GM12878 (cell line): ENCODE measurements around the gene GTF2IRD1. TPM values are rescaled to one million over a fixed set of nuclear protein-coding genes. Genes with fewer than 3 reads are reported as not detected.
"Not testable (repeated sequence)": the region's sequence is repeated elsewhere in the genome, so short reads cannot be mapped to it uniquely, and the experiment has no call there.

ENCODE experiments used
- ATAC-seq: fragments of 200-7000 bp; cut with Tn5 transposase; 3 replicates; pipeline ENCODE4 v1.9.1; 2020; ENCODE audit warnings: mild to moderate bottlenecking, moderate library complexity
- BruUV-seq: library from RNA; stranded (reverse); fragments of 400-500 nt; replicated peaks from 2 replicates; lab custom pipeline; 2021; lab: Mats Ljungman, UMichigan
- CTCF ChIA-PET: fragments of 300-600 bp; sonication (Branson Sonifier 250); formaldehyde crosslinking; extraction: SDS; loops from one replicate; lab custom pipeline; 2021; ENCODE audit warnings: inconsistent platforms; lab: Yijun Ruan, JAX
- POLR2A ChIA-PET: fragments of 350-600 bp; formaldehyde crosslinking; extraction: SDS; loops from one replicate; lab custom pipeline; 2021; ENCODE audit warnings: inconsistent platforms; lab: Charles Lee
- RAD21 ChIA-PET: fragments of 300-600 bp; sonication (Branson Sonifier 250); formaldehyde crosslinking; loops from one replicate; lab custom pipeline; 2023; ENCODE audit warnings: antibody characterized with exemption; ENCODE audit not compliant: unreplicated experiment; lab: Charles Lee
- SMC1A ChIA-PET: fragments of 300-600 bp; sonication (Branson Sonifier 250); formaldehyde crosslinking; loops from one replicate; lab custom pipeline; 2023; ENCODE audit not compliant: unreplicated experiment, uncharacterized antibody; lab: Charles Lee
- DNase-seq: peaks from one replicate; pipeline ENCODE4 v3.0.0-alpha.2; 2011; ENCODE audit warnings: low read depth, low spot score
- FAIRE-seq: peaks from 3 replicates; lab custom pipeline; 2011; peaks lifted over from hg19 to GRCh38; lab: Jason Lieb, UNC
- H2AFZ ChIP-seq: 2 replicates; pipeline ENCODE4 v1.6.0; 2011; ENCODE audit warnings: low read depth, low read length, control low read depth; ENCODE audit not compliant: control insufficient read depth
- H3K27ac ChIP-seq: 2 replicates; pipeline ENCODE4 v1.5.1; 2011; ENCODE audit warnings: control low read depth; ENCODE audit not compliant: control insufficient read depth, insufficient read depth
- H3K27me3 ChIP-seq, 2 experiments: replicated peaks in 1 of 2; 2 replicates each; pipeline versions ENCODE4 v1.6.0 to v1.6.1; 2011; ENCODE audit warnings: low read length in 1 of 2; ENCODE audit not compliant: control insufficient read depth in 2 of 2, insufficient read depth in 2 of 2
- H3K36me3 ChIP-seq, 2 experiments: 2 replicates each; pipeline ENCODE4 v1.5.1; 2011; ENCODE audit warnings: low read length in 1 of 2; ENCODE audit not compliant: control insufficient read depth in 2 of 2, insufficient read depth in 2 of 2
- H3K4me1 ChIP-seq: 2 replicates; pipeline ENCODE4 v1.6.1; 2011; ENCODE audit warnings: mild to moderate bottlenecking, low read length, moderate library complexity, mixed read lengths; ENCODE audit not compliant: control insufficient read depth, insufficient read depth
- H3K4me2 ChIP-seq: 2 replicates; pipeline ENCODE4 v1.6.0; 2011; ENCODE audit warnings: control low read depth; ENCODE audit not compliant: control insufficient read depth, insufficient read depth
- H3K4me3 ChIP-seq: fragments of 200-600 bp; sonication (generic); 2 replicates; pipeline ENCODE4 v1.5.1; 2016
- H3K79me2 ChIP-seq: 2 replicates; pipeline ENCODE4 v1.6.0; 2011; ENCODE audit warnings: low read length; ENCODE audit not compliant: control insufficient read depth, insufficient read depth
- H3K9ac ChIP-seq: 2 replicates; pipeline ENCODE4 v1.8.0; 2011; ENCODE audit warnings: low read length, control low read depth, mixed read lengths; ENCODE audit not compliant: control insufficient read depth, insufficient read depth
- H3K9me3 ChIP-seq: replicated peaks from 3 replicates; pipeline ENCODE4 v1.5.1; 2011; ENCODE audit warnings: mild to moderate bottlenecking, low read length; ENCODE audit not compliant: control insufficient read depth, insufficient read depth
- H4K20me1 ChIP-seq: 2 replicates; pipeline ENCODE4 v1.6.0; 2011; ENCODE audit not compliant: control insufficient read depth, insufficient read depth
- ATF7 ChIP-seq: fragments of 450-650 bp; IDR thresholded peaks from 2 replicates; pipeline ENCODE4 v1.6.1; 2016; ENCODE audit warnings: low read depth, mild to moderate bottlenecking
- BACH1 ChIP-seq: fragments of 450-650 bp; IDR thresholded peaks from 2 replicates; pipeline ENCODE4 v1.6.1; 2017; ENCODE audit warnings: mild to moderate bottlenecking, borderline replicate concordance
- BCL3 ChIP-seq: IDR thresholded peaks from 2 replicates; pipeline ENCODE4 v1.6.1; 2011; ENCODE audit warnings: borderline replicate concordance, low read depth, mild to moderate bottlenecking, moderate library complexity, low read length; ENCODE audit not compliant: insufficient read depth, poor library complexity, severe bottlenecking
- EGR1 ChIP-seq, 2 experiments: IDR thresholded peaks; 1 replicate in 1 of 2; 2 replicates in 1 of 2; pipeline ENCODE4 v1.6.1; 2011 to 2012; ENCODE audit warnings: low read depth in 2 of 2, low read length in 2 of 2, borderline replicate concordance in 1 of 2, mild to moderate bottlenecking in 1 of 2, moderate library complexity in 1 of 2
- IKZF1 ChIP-seq: fragments of 450-650 bp; conservative IDR thresholded peaks from 2 replicates; pipeline ENCODE4 v1.6.1; 2017; ENCODE audit warnings: antibody characterized with exemption, mild to moderate bottlenecking
- MEF2A ChIP-seq: IDR thresholded peaks from 2 replicates; pipeline ENCODE4 v1.6.1; 2011; ENCODE audit warnings: low read depth, mild to moderate bottlenecking, low read length, moderate library complexity; ENCODE audit not compliant: insufficient read depth
- MTA2 ChIP-seq: fragments of 450-650 bp; IDR thresholded peaks from 2 replicates; pipeline ENCODE4 v1.6.1; 2016; ENCODE audit warnings: low read depth, mild to moderate bottlenecking, moderate library complexity
- POLR2A ChIP-seq: IDR thresholded peaks from 2 replicates; pipeline ENCODE4 v1.6.1; 2011; ENCODE audit warnings: low read depth, mild to moderate bottlenecking, low read length
- POLR2AphosphoS5 ChIP-seq: IDR thresholded peaks from 2 replicates; pipeline ENCODE4 v1.6.1; 2011; ENCODE audit warnings: mild to moderate bottlenecking, low read length, inconsistent platforms
- POU2F2 ChIP-seq: IDR thresholded peaks from 3 replicates; pipeline ENCODE4 v1.6.1; 2011; ENCODE audit warnings: low read depth, mild to moderate bottlenecking, low read length, borderline replicate concordance
- RELB ChIP-seq: fragments of 450-650 bp; IDR thresholded peaks from 2 replicates; pipeline ENCODE4 v1.6.1; 2017; ENCODE audit warnings: low read depth, mild to moderate bottlenecking, moderate library complexity
- RUNX3 ChIP-seq: IDR thresholded peaks from 2 replicates; pipeline ENCODE4 v1.6.1; 2012; ENCODE audit warnings: low read length, inconsistent platforms
- SMARCA5 ChIP-seq: fragments of 450-650 bp; IDR thresholded peaks from 2 replicates; pipeline ENCODE4 v1.6.1; 2017; ENCODE audit warnings: mild to moderate bottlenecking
- ZBED1 ChIP-seq: IDR thresholded peaks from 2 replicates; pipeline ENCODE4 v1.6.1; 2016; ENCODE audit warnings: borderline replicate concordance
- ZNF24 ChIP-seq: fragments of 450-650 bp; IDR thresholded peaks from 2 replicates; pipeline ENCODE4 v1.6.1; 2017; ENCODE audit warnings: antibody characterized with exemption, mild to moderate bottlenecking
- WGBS: methylation state at CpG from one replicate; pipeline ENCODE4 v1.1.6; 2016; ENCODE audit warnings: low lambda C conversion rate; ENCODE audit not compliant: insufficient replicate concordance, insufficient coverage; ENCODE audit errors: missing lambda C conversion rate; 5-methylcytosine and 5-hydroxymethylcytosine counted together
- in situ Hi-C: fragments of 300-500 bp; cut with MboI; formaldehyde crosslinking; loops from 9 replicates; pipeline ENCODE4 v1.14.3; 2018; ENCODE audit warnings: mixed read lengths
- intact Hi-C: fragments of 100-400 bp; cut with micrococcal nuclease; formaldehyde crosslinking; loops from one replicate; pipeline ENCODE4 v1.14.2; 2022; ENCODE audit not compliant: unreplicated experiment
- polyA plus RNA-seq, 11 experiments: library from polyadenylated mRNA; depleted of rRNA in 4 of 11; unstranded in 6 of 11; stranded (reverse) in 5 of 11; fragments of >200 nt; fragmentation: Nextera tagmentation in 4 of 11; fragmentation: Illumina TruSeq in 1 of 11; extraction: Ambion mirVana in 4 of 11; extraction: Trizol in 1 of 11; gene quantifications; 1 replicate in 1 of 11; 2 replicates in 10 of 11; pipeline versions ENCODE4 v1.2.1 to v1.2.3, GENCODE V29; 2011 to 2016; ENCODE audit warnings: inconsistent platforms in 2 of 11, missing spikeins in 2 of 11, low read depth in 1 of 11
- total RNA-seq, 4 experiments: library from RNA; depleted of rRNA in 3 of 4; stranded (reverse); fragments of >200 nt in 3 of 4; fragmentation: Illumina TruSeq in 1 of 4; extraction: Trizol in 1 of 4; gene quantifications; 2 replicates each; pipeline versions ENCODE4 v1.2.1 to v1.2.3, GENCODE V29; 2013 to 2021

GTF2IRD1 gene
- total and polyA plus RNA-seq, 10 of the 15 experiments (the other 5 are each of a cell fraction or from before 2014, with no cell fraction given) = 0.48 to 3.0 (median 1.3) TPM

- SMC1A ChIA-PET = no interaction called here
- Histone ChIP-seq H3K36me3 (no peaks in the 10 kb centered on the region), H3K79me2 (no peaks in the 10 kb centered on the region)
- in situ Hi-C loops = no loop called here
- peak; percentile 78 for TF ChIP-seq ZNF24
- TF ChIP-seq POU2F2 = no peak
- TF ChIP-seq, all 136 proteins: peak for 1
- Histone ChIP-seq H3K9me3 (no peaks in the 10 kb centered on the region), H3K9ac (no peak overlapping the region), H3K4me3 (no peak overlapping the region), H3K4me2 (no peak overlapping the region), H3K4me1 (peaks cover 3% of the 10 kb centered on the region), H2AFZ (no peak overlapping the region), H3K27me3 (no peaks in the 10 kb centered on the region), H3K27ac (no peak overlapping the region), H4K20me1 (no peaks in the 10 kb centered on the region)
- WGBS = 94% methylated on average over 7 of the region's 7 CpGs
- ChIA-PET CTCF (interaction anchor here (1.5 kb wide), 1 partner anchor 21 kb away, joined by 3 read pairs; no protein-coding TSS in a partner anchor), POLR2A (no interaction called here), RAD21 (no interaction called here)
- no peak for ATAC-seq
- FAIRE-seq = no peak
- intact Hi-C loops = no loop called here
- DNase-seq = no peak
- BruUV-seq = no TSS peak
Observed at GRCh38 chr7:74637745-74638144, 184.0 kb downstream of the GTF2IRD1 start.

GRCh38 chr7:74650055-74650454, 196.3 kb downstream of the GTF2IRD1 start:
- BruUV-seq, H3K79me2 ChIP-seq, H4K20me1 ChIP-seq, H3K9me3 ChIP-seq, H3K9ac ChIP-seq, in situ Hi-C loops, H2AFZ ChIP-seq, H3K36me3 ChIP-seq, H3K27me3 ChIP-seq: not testable (repeated sequence)
- Histone ChIP-seq H3K4me1 (peaks cover 12% of the 10 kb centered on the region), H3K4me2 (peak overlapping the region; percentile 58; the same call in 1 of the 2 replicates), H3K4me3 (peak overlapping the region; percentile 62), H3K27ac (peak overlapping the region; percentile 29)
- ChIA-PET SMC1A (interaction anchor here (0.9 to 1.6 kb wide), 2 partner anchors 10 to 34 kb away, joined by 3 to 6 read pairs; no protein-coding TSS in a partner anchor), CTCF (interaction anchor here (0.5 kb wide), 1 partner anchor 84 kb away, joined by 3 read pairs; no protein-coding TSS in a partner anchor), RAD21 (interaction anchor here (0.6 to 1.7 kb wide), 8 partner anchors 9 to 63 kb away, joined by 3 to 5 read pairs (median 3); no protein-coding TSS in a partner anchor), POLR2A (interaction anchor here (0.6 to 1.0 kb wide), 3 partner anchors 9 to 1128 kb away, joined by 3 to 5 read pairs (median 4); partner anchors contain the start of gene BAZ1B)
- DNase-seq = peak; percentile 86
- 0% methylated on average over 10 of the region's 11 CpGs for WGBS
- intact Hi-C loops = loop anchor here (2.0 kb wide), 1 partner anchor 15 kb away; no protein-coding TSS in a partner anchor
- peak; percentile 35 for FAIRE-seq
- peak; percentile 89 for ATAC-seq
- TF ChIP-seq RUNX3 = peak; percentile 94
- TF ChIP-seq BCL3 = peak; percentile 40
- TF ChIP-seq SMARCA5 = peak; percentile 87
- TF ChIP-seq POLR2AphosphoS5 = peak; percentile 65
- peak; percentile 50; the same call in 1 of the 2 replicates for TF ChIP-seq ATF7
- peak; percentile 57 for TF ChIP-seq POLR2A
- TF ChIP-seq POU2F2 = peak; percentile 51; the same call in 1 of the 3 replicates
- TF ChIP-seq BACH1 = peak; percentile 30; the same call in 1 of the 2 replicates
- peak; percentile 31; the same call in 1 of the 2 replicates for TF ChIP-seq MTA2
- peak; percentile 83 for TF ChIP-seq IKZF1
- TF ChIP-seq EGR1 (IDR thresholded peaks at IDR 0.05; ENCODE audit: borderline replicate concordance in 1 of 2, low read depth in 2 of 2, low read length in 2 of 2) = peak in 1 of 2 experiments; percentile 60; a peak in 1 of 3 replicates
- TF ChIP-seq RELB = peak; percentile 70; the same call in 1 of the 2 replicates
- TF ChIP-seq MEF2A = peak; percentile 100
- peak; percentile 61; the same call in 1 of the 2 replicates for TF ChIP-seq ZBED1
